Common myeloid progenitor, CD34-positive (primary cell): ENCODE measurements around the gene RBFOX1.

Experiments used
- CTCF ChIA-PET: fragments of 350-600 bp; sonication (Branson Sonifier 250); formaldehyde crosslinking; loops from one replicate; lab custom pipeline; 2021; ENCODE audit warnings: antibody characterized with exemption; lab: Charles Lee
- POLR2A ChIA-PET: fragments of 350-600 bp; sonication (Branson Sonifier 250); formaldehyde crosslinking; loops from one replicate; lab custom pipeline; 2021; ENCODE audit warnings: antibody characterized with exemption; lab: Charles Lee
- DNase-seq, 3 donors: peaks; one replicate each; pipeline versions ENCODE4 v3.0.0 to v3.0.0-alpha.2; 2013
- H3K27ac ChIP-seq, 2 experiments: 1 replicate in 1 of 2; 2 replicates in 1 of 2; pipeline ENCODE4 v1.7.0; 2013; ENCODE audit warnings: inconsistent platforms in 2 of 2, low read length in 2 of 2, mild to moderate bottlenecking in 2 of 2, low read depth in 1 of 2, moderate library complexity in 1 of 2; ENCODE audit not compliant: severe bottlenecking in 2 of 2, insufficient read depth in 1 of 2, poor library complexity in 1 of 2
- H3K27me3 ChIP-seq, 5 experiments: replicated peaks in 2 of 5; 1 replicate in 3 of 5; 2 replicates in 2 of 5; pipeline versions ENCODE4 v1.6.1 to v1.7.0; 2013; ENCODE audit warnings: low read length in 4 of 5, mild to moderate bottlenecking in 2 of 5, moderate library complexity in 2 of 5, inconsistent platforms in 1 of 5; ENCODE audit not compliant: insufficient read depth in 5 of 5, control insufficient read depth in 4 of 5
- H3K36me3 ChIP-seq, 4 experiments: 1 replicate in 2 of 4; 2 replicates in 2 of 4; pipeline versions ENCODE4 v1.6.1 to v1.7.0; 2013; ENCODE audit warnings: low read length in 3 of 4, control low read depth in 1 of 4, mild to moderate bottlenecking in 1 of 4; ENCODE audit not compliant: control insufficient read depth in 4 of 4, insufficient read depth in 4 of 4
- H3K4me1 ChIP-seq, 4 experiments: 1 replicate in 3 of 4; 2 replicates in 1 of 4; pipeline versions ENCODE4 v1.6.1 to v1.7.1; 2013; ENCODE audit warnings: low read length in 3 of 4, mild to moderate bottlenecking in 3 of 4, control low read depth in 1 of 4, inconsistent platforms in 1 of 4, moderate library complexity in 1 of 4; ENCODE audit not compliant: control insufficient read depth in 4 of 4, insufficient read depth in 4 of 4; ENCODE audit errors: control extremely low read depth in 1 of 4
- H3K4me3 ChIP-seq, 7 experiments: 1 replicate in 4 of 7; 2 replicates in 3 of 7; pipeline versions ENCODE4 v1.5.1 to v1.7.0; 2013; ENCODE audit warnings: mild to moderate bottlenecking in 7 of 7, low read length in 6 of 7, moderate library complexity in 6 of 7, inconsistent platforms in 2 of 7, low read depth in 2 of 7, control low read depth in 1 of 7; ENCODE audit not compliant: insufficient read depth in 4 of 7, control insufficient read depth in 1 of 7; ENCODE audit errors: extremely low read depth in 1 of 7
- H3K9me3 ChIP-seq, 5 experiments: 1 replicate in 4 of 5; 2 replicates in 1 of 5; pipeline versions ENCODE4 v1.6.1 to v1.7.1; 2013; ENCODE audit warnings: low read length in 4 of 5, mild to moderate bottlenecking in 2 of 5, inconsistent platforms in 1 of 5, low read depth in 1 of 5, moderate library complexity in 1 of 5; ENCODE audit not compliant: control insufficient read depth in 4 of 5, insufficient read depth in 2 of 5; ENCODE audit errors: control extremely low read depth in 1 of 5
- WGBS: methylation state at CpG from one replicate; pipeline ENCODE4 v1.1.5; 2013; ENCODE audit not compliant: insufficient coverage; 5-methylcytosine and 5-hydroxymethylcytosine counted together

Gene RBFOX1

GRCh38 chr16:7532534-7532933 lies 199.9 kb downstream of the RBFOX1 start:
- Histone ChIP-seq H3K36me3 (no peaks in the 10 kb centered on the region), H3K27me3 (no peaks in the 10 kb centered on the region), H3K9me3 (no peaks in the 10 kb centered on the region), H3K27ac (no peak overlapping the region), H3K4me1 (no peaks in the 10 kb centered on the region), H3K4me3 (no peak overlapping the region)
- CTCF ChIA-PET: no interaction called here
- DNase-seq: no peak
- WGBS: 98% methylated on average over 6 of the region's 6 CpGs
- POLR2A ChIA-PET: interaction anchor here (0.7 kb wide), 1 partner anchor 1380 kb away, joined by 3 read pairs; no protein-coding TSS in a partner anchor

GRCh38 chr16:7534749-7535148 lies 202.1 kb downstream of the RBFOX1 start:
- Histone ChIP-seq H3K4me3 (no peak overlapping the region), H3K27me3 (no peaks in the 10 kb centered on the region), H3K36me3 (no peaks in the 10 kb centered on the region), H3K9me3 (no peaks in the 10 kb centered on the region), H3K4me1 (no peaks in the 10 kb centered on the region), H3K27ac (no peak overlapping the region)
- DNase-seq: no peak
- ChIA-PET CTCF (no interaction called here), POLR2A (no interaction called here)
- 84% methylated on average over 5 of the region's 7 CpGs for WGBS

- POLR2A ChIA-PET: no interaction called here
Measured at GRCh38 chr16:7541026-7541425, 208.4 kb downstream of the RBFOX1 start.

GRCh38 chr16:7545251-7545650 lies 212.6 kb downstream of the RBFOX1 start:
- ChIA-PET CTCF (no interaction called here), POLR2A (no interaction called here)
- no peaks in the 10 kb centered on the region for H3K4me1 ChIP-seq
- no peaks in the 10 kb centered on the region for H3K9me3 ChIP-seq
- WGBS: 78% methylated on average over 8 of the region's 9 CpGs
- DNase-seq: no peak
- H3K27ac ChIP-seq: no peak overlapping the region
- H3K4me3 ChIP-seq: no peak overlapping the region
- H3K36me3 ChIP-seq: no peaks in the 10 kb centered on the region
- H3K27me3 ChIP-seq: no peaks in the 10 kb centered on the region

More at GRCh38 chr16:7541026-7541425, 208.4 kb downstream of the RBFOX1 start:
- DNase-seq: no peak
- Histone ChIP-seq H3K36me3 (no peaks in the 10 kb centered on the region), H3K27ac (no peak overlapping the region), H3K27me3 (no peaks in the 10 kb centered on the region), H3K4me3 (no peak overlapping the region), H3K9me3 (no peaks in the 10 kb centered on the region), H3K4me1 (no peaks in the 10 kb centered on the region)
- CTCF ChIA-PET: no interaction called here
- 86% methylated on average over 2 of the region's 3 CpGs for WGBS

- H3K27ac ChIP-seq: no peak overlapping the region
- H3K4me1 ChIP-seq: no peaks in the 10 kb centered on the region
- no peak overlapping the region for H3K4me3 ChIP-seq
- 50% methylated on average over 2 of the region's 4 CpGs for WGBS
- ChIA-PET POLR2A (no interaction called here), CTCF (no interaction called here)
- H3K27me3 ChIP-seq: no peaks in the 10 kb centered on the region
- no peaks in the 10 kb centered on the region for H3K9me3 ChIP-seq
- no peaks in the 10 kb centered on the region for H3K36me3 ChIP-seq
- DNase-seq: no peak
Measured at GRCh38 chr16:7546948-7547347, 214.3 kb downstream of the RBFOX1 start.

- no peak overlapping the region for H3K27ac ChIP-seq
- ChIA-PET POLR2A (no interaction called here), CTCF (no interaction called here)
- 83% methylated on average over 4 of the region's 4 CpGs for WGBS
- H3K4me3 ChIP-seq: no peak overlapping the region
- DNase-seq: no peak
- H3K27me3 ChIP-seq: no peaks in the 10 kb centered on the region
- no peaks in the 10 kb centered on the region for H3K36me3 ChIP-seq
- H3K4me1 ChIP-seq: no peaks in the 10 kb centered on the region
- no peaks in the 10 kb centered on the region for H3K9me3 ChIP-seq
Measured at GRCh38 chr16:7547736-7548135, 215.1 kb downstream of the RBFOX1 start.

- DNase-seq: no peak
- H3K27me3 ChIP-seq: no peaks in the 10 kb centered on the region
- CTCF ChIA-PET: no interaction called here
- POLR2A ChIA-PET: no interaction called here
- H3K4me1 ChIP-seq: no peaks in the 10 kb centered on the region
- H3K9me3 ChIP-seq: no peaks in the 10 kb centered on the region
- no peak overlapping the region for H3K27ac ChIP-seq
- H3K4me3 ChIP-seq: no peak overlapping the region
- H3K36me3 ChIP-seq: no peaks in the 10 kb centered on the region
- WGBS: 96% methylated on average over 3 of the region's 4 CpGs
Measured at GRCh38 chr16:7548796-7549318, 216.2 kb downstream of the RBFOX1 start.
